T-helper 2 cell (primary cell): ENCODE measurements around the gene ESRRB.

ENCODE experiments used
- DNase-seq, 5 experiments: peaks; one replicate each; pipeline versions ENCODE4 v3.0.0 to v3.0.0-alpha.2; 2012 to 2022

Gene ESRRB

GRCh38 chr14:76547831-76548230 lies 171.9 kb downstream of the ESRRB start:
- no peak for DNase-seq

GRCh38 chr14:76550534-76550933 lies 174.6 kb downstream of the ESRRB start:
- DNase-seq, result no peak

- no peak for DNase-seq
Measured at GRCh38 chr14:76551116-76551515, 175.2 kb downstream of the ESRRB start.
